SU-DHL-6 (cell line): ENCODE results near the gene SLC24A3.

Source experiments
- CTCF ChIP-seq: fragments of 200-600 bp; sonication (generic); IDR thresholded peaks from one replicate; pipeline ENCODE4 v1.5.1; 2017; ENCODE audit warnings: antibody characterized with exemption, mild to moderate bottlenecking, low read length, moderate library complexity; ENCODE audit not compliant: insufficient read depth, poor library complexity, severe bottlenecking
- EZH2phosphoT487 ChIP-seq: fragments of 200-600 bp; sonication (generic), shearing (Covaris generic); conservative IDR thresholded peaks from 2 replicates; pipeline ENCODE4 v1.6.1; 2018; ENCODE audit warnings: mild to moderate bottlenecking, antibody characterized with exemption, low read length, moderate library complexity, mixed read lengths

GRCh38 chr20:19737025-19737424, 524.6 kb downstream of the SLC24A3 start:
- no peak for TF ChIP-seq CTCF
- TF ChIP-seq EZH2phosphoT487 = no peak
